GM12878 (cell line): ENCODE measurements around the gene SNRPA.

ENCODE experiments used
- CBX5 ChIP-seq: sonication (generic); IDR thresholded peaks from 2 replicates; pipeline ENCODE4 v1.6.1; 2016; ENCODE audit warnings: low read depth, moderate library complexity, mild to moderate bottlenecking, inconsistent platforms
- CREB1 ChIP-seq: IDR thresholded peaks from 2 replicates; pipeline ENCODE4 v1.6.1; 2012; ENCODE audit warnings: low read depth, mild to moderate bottlenecking, inconsistent platforms
- CTCF ChIP-seq, 3 experiments: IDR thresholded peaks in 2 of 3; conservative IDR thresholded peaks in 1 of 3; 2 replicates each; pipeline ENCODE4 v1.5.1; 2011; ENCODE audit warnings: low read depth in 3 of 3, low read length in 3 of 3, mild to moderate bottlenecking in 3 of 3, control low read depth in 2 of 3, moderate library complexity in 2 of 3, inconsistent platforms in 1 of 3, mixed read lengths in 1 of 3; ENCODE audit not compliant: control insufficient read depth in 2 of 3, insufficient read depth in 1 of 3; ENCODE audit errors: extremely low read depth in 1 of 3
- EGR1 ChIP-seq, 2 experiments: IDR thresholded peaks; 1 replicate in 1 of 2; 2 replicates in 1 of 2; pipeline ENCODE4 v1.6.1; 2011 to 2012; ENCODE audit warnings: low read depth in 2 of 2, low read length in 2 of 2, borderline replicate concordance in 1 of 2, mild to moderate bottlenecking in 1 of 2, moderate library complexity in 1 of 2
- ETV6 ChIP-seq, 2 experiments: fragments of 450-650 bp in 1 of 2; IDR thresholded peaks in 1 of 2; conservative IDR thresholded peaks in 1 of 2; 2 replicates each; pipeline ENCODE4 v1.6.1; 2014; ENCODE audit warnings: antibody characterized with exemption in 1 of 2, borderline replicate concordance in 1 of 2, low read depth in 1 of 2, mild to moderate bottlenecking in 1 of 2, moderate library complexity in 1 of 2
- EZH2 ChIP-seq: IDR thresholded peaks from 2 replicates; pipeline ENCODE4 v1.6.1; 2012; ENCODE audit warnings: low read depth, mild to moderate bottlenecking, control low read depth, inconsistent platforms, low read length, borderline replicate concordance; ENCODE audit not compliant: control insufficient read depth
- MYC ChIP-seq: IDR thresholded peaks from 2 replicates; pipeline ENCODE4 v1.6.1; 2011; ENCODE audit warnings: mild to moderate bottlenecking, low read length, moderate library complexity, inconsistent platforms; ENCODE audit not compliant: insufficient read depth, insufficient replicate concordance, insufficient read length, severe bottlenecking
- POLR2AphosphoS5 ChIP-seq: IDR thresholded peaks from 2 replicates; pipeline ENCODE4 v1.6.1; 2011; ENCODE audit warnings: mild to moderate bottlenecking, low read length, inconsistent platforms
- SPI1 ChIP-seq: IDR thresholded peaks from 2 replicates; pipeline ENCODE4 v1.6.1; 2011; ENCODE audit warnings: low read depth, mild to moderate bottlenecking, low read length, moderate library complexity, borderline replicate concordance; ENCODE audit not compliant: insufficient read depth
- TBL1XR1 ChIP-seq: IDR thresholded peaks from 2 replicates; pipeline ENCODE4 v1.6.1; 2012; ENCODE audit warnings: low read depth, low read length, improper control_type of control experiment
- USF2 ChIP-seq: IDR thresholded peaks from 2 replicates; pipeline ENCODE4 v1.6.1; 2011; ENCODE audit warnings: low read depth, low read length, improper control_type of control experiment, borderline replicate concordance
- ZBTB4 ChIP-seq: fragments of 450-650 bp; formaldehyde crosslinking; IDR thresholded peaks from 2 replicates; pipeline ENCODE4 v1.4.0; 2022; ENCODE audit warnings: mild to moderate bottlenecking, moderate library complexity
- ZNF207 ChIP-seq: fragments of 450-650 bp; IDR thresholded peaks from 2 replicates; pipeline ENCODE4 v1.6.1; 2014; ENCODE audit warnings: antibody characterized with exemption, mild to moderate bottlenecking, borderline replicate concordance
- TF ChIP-seq, protein P1 (sequence below): fragments of 450-650 bp; IDR thresholded peaks from 2 replicates; pipeline ENCODE4 v1.6.1; 2018; ENCODE audit warnings: mild to moderate bottlenecking, low read depth, moderate library complexity; ENCODE audit not compliant: partially characterized antibody

GRCh38 chr19:40808497-40808896 lies 57.5 kb downstream of the SNRPA start:
- TF ChIP-seq CTCF (IDR thresholded peaks at IDR 0.05 in 2 of 3, conservative IDR thresholded peaks at IDR 0.05 in 1 of 3; ENCODE audit: control insufficient read depth in 2 of 3, extremely low read depth in 1 of 3, insufficient read depth in 1 of 3, low read depth in 3 of 3, low read length in 3 of 3) (no peak), USF2 (no peak), SPI1 (no peak), ZBTB4 (no peak), ETV6 (conservative IDR thresholded peaks at IDR 0.05 in 1 of 2, IDR thresholded peaks at IDR 0.05 in 1 of 2; ENCODE audit: borderline replicate concordance in 1 of 2, low read depth in 1 of 2) (no peak), ZNF207 (no peak), TBL1XR1 (no peak), EGR1 (IDR thresholded peaks at IDR 0.05; ENCODE audit: borderline replicate concordance in 1 of 2, low read depth in 2 of 2, low read length in 2 of 2) (no peak), POLR2AphosphoS5 (no peak; the same call in 1 of the 2 replicates), CREB1 (no peak), EZH2 (no peak), MYC (no peak), CBX5 (no peak)
- TF ChIP-seq, protein P1, sequence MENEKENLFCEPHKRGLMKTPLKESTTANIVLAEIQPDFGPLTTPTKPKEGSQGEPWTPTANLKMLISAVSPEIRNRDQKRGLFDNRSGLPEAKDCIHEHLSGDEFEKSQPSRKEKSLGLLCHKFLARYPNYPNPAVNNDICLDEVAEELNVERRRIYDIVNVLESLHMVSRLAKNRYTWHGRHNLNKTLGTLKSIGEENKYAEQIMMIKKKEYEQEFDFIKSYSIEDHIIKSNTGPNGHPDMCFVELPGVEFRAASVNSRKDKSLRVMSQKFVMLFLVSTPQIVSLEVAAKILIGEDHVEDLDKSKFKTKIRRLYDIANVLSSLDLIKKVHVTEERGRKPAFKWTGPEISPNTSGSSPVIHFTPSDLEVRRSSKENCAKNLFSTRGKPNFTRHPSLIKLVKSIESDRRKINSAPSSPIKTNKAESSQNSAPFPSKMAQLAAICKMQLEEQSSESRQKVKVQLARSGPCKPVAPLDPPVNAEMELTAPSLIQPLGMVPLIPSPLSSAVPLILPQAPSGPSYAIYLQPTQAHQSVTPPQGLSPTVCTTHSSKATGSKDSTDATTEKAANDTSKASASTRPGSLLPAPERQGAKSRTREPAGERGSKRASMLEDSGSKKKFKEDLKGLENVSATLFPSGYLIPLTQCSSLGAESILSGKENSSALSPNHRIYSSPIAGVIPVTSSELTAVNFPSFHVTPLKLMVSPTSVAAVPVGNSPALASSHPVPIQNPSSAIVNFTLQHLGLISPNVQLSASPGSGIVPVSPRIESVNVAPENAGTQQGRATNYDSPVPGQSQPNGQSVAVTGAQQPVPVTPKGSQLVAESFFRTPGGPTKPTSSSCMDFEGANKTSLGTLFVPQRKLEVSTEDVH = no peak
